Stimulated activated naive CD8-positive, alpha-beta T cell treated with anti-CD3 and anti-CD28 coated beads, Interleukin-15, amount 100 ng/mL, for 72 hours (primary cell): ENCODE data around the gene ESYT2.
A peak's percentile ranks its signal among the peaks of the same experiment; 100 is the strongest.
"Not testable (repeated sequence)": the region's sequence is repeated elsewhere in the genome, so short reads cannot be mapped to it uniquely, and the experiment has no call there.

ENCODE experiments used
- ATAC-seq: fragments of 150-1000 bp; cut with Tn5 transposase; 2 replicates; pipeline ENCODE4 v1.10.0; 2021; ENCODE audit warnings: mild to moderate bottlenecking, moderate library complexity
- DNase-seq, 2 donors: peaks; one replicate each; pipeline ENCODE4 v3.0.0; 2021 to 2022
- H3K27ac Mint-ChIP-seq, 2 donors: one replicate each; pipeline ENCODE4 v1.8.0; 2022; ENCODE audit warnings: mild to moderate bottlenecking in 2 of 2, mixed read lengths in 2 of 2, moderate library complexity in 2 of 2
- H3K27me3 Mint-ChIP-seq: one replicate; pipeline ENCODE4 v1.8.0; 2022; ENCODE audit warnings: mixed read lengths
- H3K4me1 Mint-ChIP-seq: one replicate; pipeline ENCODE4 v1.8.0; 2022; ENCODE audit warnings: mild to moderate bottlenecking, mixed read lengths
- H3K4me3 Mint-ChIP-seq, 2 donors: one replicate each; pipeline ENCODE4 v1.8.0; 2022; ENCODE audit warnings: mild to moderate bottlenecking in 2 of 2, mixed read lengths in 2 of 2, moderate library complexity in 1 of 2
- H3K9me3 Mint-ChIP-seq, 2 donors: one replicate each; pipeline ENCODE4 v1.8.0; 2022; ENCODE audit warnings: mixed read lengths in 2 of 2

Gene ESYT2

GRCh38 chr7:158829342-158830210 is at the start of gene ESYT2:
ESYT2 (minus strand) TSS chr7:158829509; CDS start chr7:158829418, 91 bp downstream.
- no peaks in the 10 kb centered on the region for H3K27me3 Mint-ChIP-seq
- H3K27ac Mint-ChIP-seq: peak within 1 kb of the TSS; percentile 93 to 96
- H3K4me3 Mint-ChIP-seq: peak within 1 kb of the TSS; percentile 91 to 97
- ATAC-seq: peak; percentile 89
- DNase-seq: peak; percentile 97 to 100
- peaks cover 49% of the 10 kb centered on the region for H3K4me1 Mint-ChIP-seq
- no peaks in the 10 kb centered on the region for H3K9me3 Mint-ChIP-seq

- H3K27me3 Mint-ChIP-seq, H3K9me3 Mint-ChIP-seq, H3K4me1 Mint-ChIP-seq, H3K4me3 Mint-ChIP-seq, ATAC-seq, H3K27ac Mint-ChIP-seq, DNase-seq: not testable (repeated sequence)
These were observed 49.1 kb upstream of the ESYT2 start for GRCh38 chr7:158878151-158879079.

DNA sequence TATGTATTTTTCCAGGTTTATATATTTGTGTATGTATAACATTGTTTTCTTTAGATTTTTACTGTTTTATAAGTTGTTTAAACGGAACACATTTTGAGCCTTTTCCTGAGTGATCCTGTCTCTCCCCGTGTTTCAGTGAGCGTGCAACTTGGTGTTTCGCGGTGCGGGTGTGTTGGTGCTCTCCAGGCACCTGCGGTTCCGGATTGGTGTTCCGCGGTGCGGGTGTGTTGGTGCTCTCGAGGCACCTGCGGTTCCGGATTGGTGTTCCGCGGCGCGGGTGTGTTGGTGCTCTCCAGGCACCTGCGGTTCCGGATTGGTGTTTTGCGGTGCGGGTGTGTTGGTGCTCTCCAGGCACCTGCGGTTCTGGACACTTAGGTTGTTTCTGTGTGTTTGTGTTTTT is 47.7 kb upstream of the ESYT2 start:
- Mint-ChIP-seq H3K27me3 (no peaks in the 10 kb centered on the region), H3K4me3 (no peak overlapping the region), H3K27ac (no peak overlapping the region), H3K4me1 (no peaks in the 10 kb centered on the region), H3K9me3 (no peaks in the 10 kb centered on the region)
- ATAC-seq (no peak), DNase-seq (no peak)

DNA sequence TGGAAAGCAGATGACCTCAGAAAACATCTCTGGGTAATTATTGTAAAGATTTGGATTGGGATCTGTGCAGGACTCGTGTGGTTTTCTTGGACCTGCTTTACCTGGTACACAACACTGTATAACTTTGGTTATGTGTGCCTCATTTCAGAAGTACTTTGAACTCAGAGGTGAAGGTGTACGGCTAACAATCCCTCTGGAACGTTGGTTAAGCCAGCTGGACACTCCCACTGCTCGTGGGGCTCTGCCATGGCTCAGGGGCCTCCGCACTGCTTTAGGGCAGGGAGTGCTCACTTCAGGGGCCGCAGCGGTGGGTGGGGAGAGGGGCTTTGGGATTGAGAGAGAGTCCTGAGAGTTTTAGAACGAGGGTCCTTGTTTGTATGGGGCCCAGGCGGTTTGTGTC is 40.6 kb upstream of the ESYT2 start:
- no peak for ATAC-seq
- Mint-ChIP-seq H3K27me3 (no peaks in the 10 kb centered on the region), H3K9me3 (no peaks in the 10 kb centered on the region), H3K4me1 (peaks cover 46% of the 10 kb centered on the region), H3K4me3 (no peak overlapping the region), H3K27ac (no peak overlapping the region)
- DNase-seq: no peak

- H3K27me3 Mint-ChIP-seq: no peaks in the 10 kb centered on the region
- H3K4me1 Mint-ChIP-seq: peaks cover 56% of the 10 kb centered on the region
- no peak overlapping the region for H3K4me3 Mint-ChIP-seq
- H3K27ac Mint-ChIP-seq: peak overlapping the region in 1 of 2 donors; percentile 79
- DNase-seq (no peak), ATAC-seq (peak; percentile 36)
- H3K9me3 Mint-ChIP-seq: no peaks in the 10 kb centered on the region
These were observed 39.6 kb upstream of the ESYT2 start for GRCh38 chr7:158868764-158869410.

- no peak for DNase-seq
- Mint-ChIP-seq H3K27me3 (no peaks in the 10 kb centered on the region), H3K4me3 (no peak overlapping the region), H3K27ac (no peak overlapping the region), H3K9me3 (no peaks in the 10 kb centered on the region), H3K4me1 (peaks cover 71% of the 10 kb centered on the region)
- no peak for ATAC-seq
These were observed 38.1 kb upstream of the ESYT2 start for GRCh38 chr7:158867214-158867984.

DNA sequence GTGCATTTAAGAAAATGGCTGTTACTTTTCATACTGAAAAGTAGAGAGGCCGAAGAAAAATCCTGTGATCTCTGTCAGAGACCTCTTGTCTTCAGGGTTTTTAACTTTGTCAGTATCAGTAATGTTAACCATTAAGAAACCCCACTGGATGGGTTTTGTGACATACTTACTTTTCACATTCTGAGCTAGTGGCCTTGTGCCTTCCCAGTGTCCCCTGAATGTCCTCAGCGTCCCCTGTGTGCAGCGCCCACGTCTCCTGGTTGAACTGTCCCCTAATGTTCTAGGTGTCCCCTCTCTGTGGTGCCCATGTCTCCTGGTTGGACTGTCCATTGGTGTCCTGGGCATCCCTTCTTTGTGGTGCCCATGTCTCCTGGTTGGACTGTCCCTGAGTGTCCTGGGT is 36.7 kb upstream of the ESYT2 start:
- Mint-ChIP-seq H3K4me1 (peaks cover 79% of the 10 kb centered on the region), H3K4me3 (no peak overlapping the region), H3K27me3 (no peaks in the 10 kb centered on the region), H3K9me3 (no peaks in the 10 kb centered on the region), H3K27ac (no peak overlapping the region)
- no peak for DNase-seq
- ATAC-seq: no peak

DNA sequence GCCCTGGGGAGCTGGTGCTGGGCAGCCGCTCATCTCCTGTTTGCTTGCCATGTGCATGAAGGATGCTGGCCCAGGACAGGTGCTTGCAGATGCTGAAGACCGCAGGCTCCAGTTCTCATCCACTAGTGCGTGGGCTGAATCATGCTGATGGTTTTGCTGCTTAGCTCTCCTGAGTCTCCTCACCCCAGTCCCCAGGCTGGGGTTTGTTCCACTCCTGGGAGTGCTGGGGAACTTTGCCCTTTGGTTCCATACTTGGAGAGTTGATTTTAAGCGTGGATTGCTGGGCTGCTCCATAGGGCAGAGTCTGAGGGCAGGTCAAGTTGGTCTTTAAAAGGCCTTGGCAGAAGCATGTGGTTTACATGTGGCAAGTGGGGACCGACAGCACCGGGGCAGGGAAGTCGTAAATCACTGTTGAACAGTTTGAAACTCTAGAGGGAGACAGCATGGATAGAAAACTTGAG is 36.2 kb upstream of the ESYT2 start:
- DNase-seq (no peak), ATAC-seq (no peak)
- Mint-ChIP-seq H3K9me3 (no peaks in the 10 kb centered on the region), H3K4me1 (peaks cover 78% of the 10 kb centered on the region), H3K4me3 (peak overlapping the region in 1 of 2 donors; percentile 21), H3K27ac (no peak overlapping the region), H3K27me3 (no peaks in the 10 kb centered on the region)

GRCh38 chr7:158864833-158865232 is 35.5 kb upstream of the ESYT2 start:
- DNase-seq: no peak
- peak overlapping the region; percentile 86 to 91 for H3K27ac Mint-ChIP-seq
- H3K4me3 Mint-ChIP-seq: peak overlapping the region; percentile 79 to 82
- no peaks in the 10 kb centered on the region for H3K27me3 Mint-ChIP-seq
- H3K4me1 Mint-ChIP-seq: peaks cover 78% of the 10 kb centered on the region
- H3K9me3 Mint-ChIP-seq: no peaks in the 10 kb centered on the region
- ATAC-seq: no peak

GRCh38 chr7:158864507-158864820 is 35.2 kb upstream of the ESYT2 start:
- Mint-ChIP-seq H3K4me1 (peaks cover 79% of the 10 kb centered on the region), H3K27ac (peak overlapping the region; percentile 86 to 91), H3K9me3 (no peaks in the 10 kb centered on the region)

GRCh38 chr7:158863611-158864506 is 34.5 kb upstream of the ESYT2 start:
- Mint-ChIP-seq H3K27me3 (no peaks in the 10 kb centered on the region), H3K4me3 (peak overlapping the region; percentile 79 to 82), H3K4me1 (peaks cover 82% of the 10 kb centered on the region), H3K9me3 (no peaks in the 10 kb centered on the region), H3K27ac (peak overlapping the region; percentile 86 to 91)
- DNase-seq: peak in 1 of 2 donors; percentile 24
- peak; percentile 70 for ATAC-seq

More at GRCh38 chr7:158864507-158864820, 35.2 kb upstream of the ESYT2 start:
- DNase-seq (no peak), ATAC-seq (no peak)
- peak overlapping the region; percentile 79 to 82 for H3K4me3 Mint-ChIP-seq
- no peaks in the 10 kb centered on the region for H3K27me3 Mint-ChIP-seq

GRCh38 chr7:158862985-158863610 is 33.8 kb upstream of the ESYT2 start:
- ATAC-seq (peak; percentile 69), DNase-seq (peak; percentile 34 to 53)
- not testable (repeated sequence) for H3K9me3 Mint-ChIP-seq, H3K27me3 Mint-ChIP-seq
- Mint-ChIP-seq H3K4me1 (peaks cover 80% of the 10 kb centered on the region), H3K4me3 (peak overlapping the region; percentile 79 to 82), H3K27ac (peak overlapping the region; percentile 86 to 91)

GRCh38 chr7:158861936-158862704 is 32.8 kb upstream of the ESYT2 start:
- no peak for ATAC-seq
- no peak for DNase-seq
- Mint-ChIP-seq H3K27me3 (no peaks in the 10 kb centered on the region), H3K27ac (peak overlapping the region in 1 of 2 donors; percentile 50), H3K4me1 (peaks cover 78% of the 10 kb centered on the region), H3K9me3 (no peaks in the 10 kb centered on the region), H3K4me3 (peak overlapping the region; percentile 17 to 22)
